ENCODE measurements around the gene ITM2C.

Gene ITM2C

GRCh38 chr2:230899786-230900185, 35.0 kb downstream of the ITM2C start:
- no peak for DNase-seq (ENCODE audit: low read depth in 1 of 2, low spot score in 1 of 2)
- Histone ChIP-seq H3K27ac (replicated peaks) (no peak overlapping the region), H3K4me3 (replicated peaks; ENCODE audit: insufficient read depth, low read length) (no peak overlapping the region), H3K27me3 (ENCODE audit: insufficient read depth, poor library complexity, severe bottlenecking) (no peaks in the 10 kb centered on the region)
- no peak for TF ChIP-seq CTCF (IDR thresholded peaks at IDR 0.05; ENCODE audit: insufficient read depth, low read length)

- no peak for DNase-seq (ENCODE audit: low read depth in 1 of 2, low spot score in 1 of 2)
- no peaks in the 10 kb centered on the region for H3K27me3 ChIP-seq (ENCODE audit: insufficient read depth, poor library complexity, severe bottlenecking)
- TF ChIP-seq GABPA (IDR thresholded peaks at IDR 0.05; ENCODE audit: low read depth) (no peak), REST (IDR thresholded peaks at IDR 0.05; ENCODE audit: insufficient replicate concordance, low read depth) (no peak)
- no peak overlapping the region for H3K27ac ChIP-seq (replicated peaks)
- H3K4me3 ChIP-seq (replicated peaks; ENCODE audit: insufficient read depth, low read length): no peak overlapping the region
Measured at GRCh38 chr2:230900336-230900995, 35.7 kb downstream of the ITM2C start.

GRCh38 chr2:230901006-230901405, 36.3 kb downstream of the ITM2C start:
- Histone ChIP-seq H3K27ac (replicated peaks) (no peak overlapping the region), H3K4me3 (replicated peaks; ENCODE audit: insufficient read depth, low read length) (no peak overlapping the region), H3K27me3 (ENCODE audit: insufficient read depth, poor library complexity, severe bottlenecking) (no peaks in the 10 kb centered on the region)
- DNase-seq (ENCODE audit: low read depth in 1 of 2, low spot score in 1 of 2): no peak
- TF ChIP-seq POLR2AphosphoS5 (IDR thresholded peaks at IDR 0.05; ENCODE audit: low read depth) (no peak), GABPA (IDR thresholded peaks at IDR 0.05; ENCODE audit: low read depth) (no peak), SPI1 (IDR thresholded peaks at IDR 0.05; ENCODE audit: borderline replicate concordance, low read depth) (no peak), CTCF (IDR thresholded peaks at IDR 0.05; ENCODE audit: insufficient read depth, low read length) (no peak), REST (IDR thresholded peaks at IDR 0.05; ENCODE audit: insufficient replicate concordance, low read depth) (no peak)

GRCh38 chr2:230902180-230902899, 37.6 kb downstream of the ITM2C start:
- TF ChIP-seq POLR2AphosphoS5 (IDR thresholded peaks at IDR 0.05; ENCODE audit: low read depth) (no peak), CTCF (IDR thresholded peaks at IDR 0.05; ENCODE audit: insufficient read depth, low read length) (peak; percentile 93)
- H3K27ac ChIP-seq (replicated peaks): no peak overlapping the region
- DNase-seq (ENCODE audit: low read depth in 1 of 2, low spot score in 1 of 2): peak in 1 of 2 experiments; percentile 51
- H3K27me3 ChIP-seq (ENCODE audit: insufficient read depth, poor library complexity, severe bottlenecking): no peaks in the 10 kb centered on the region
- H3K4me3 ChIP-seq (replicated peaks; ENCODE audit: insufficient read depth, low read length): no peak overlapping the region
